ENCODE measurements around the gene CFB.

DNA sequence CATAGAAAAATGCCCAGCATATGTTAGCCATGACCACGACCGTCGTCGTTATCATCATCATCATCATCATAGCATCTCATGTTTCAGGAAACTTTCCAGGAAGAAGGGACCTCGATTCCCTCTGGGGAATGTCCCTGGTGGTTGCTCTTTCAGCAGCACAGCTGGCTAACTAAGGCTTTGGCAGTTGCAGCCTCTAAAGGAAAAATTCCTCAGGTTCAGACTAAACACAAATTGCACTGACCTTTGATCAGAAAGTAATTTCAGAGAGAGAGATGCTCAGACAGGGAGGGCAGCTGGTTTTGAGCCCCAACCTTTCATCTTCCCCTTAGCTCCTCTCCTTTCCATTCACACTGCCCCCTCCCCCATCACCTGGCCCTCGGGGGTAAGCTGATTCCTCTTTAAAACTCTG lies 5.6 kb upstream of the CFB start:
- TF ChIP-seq, protein P1, sequence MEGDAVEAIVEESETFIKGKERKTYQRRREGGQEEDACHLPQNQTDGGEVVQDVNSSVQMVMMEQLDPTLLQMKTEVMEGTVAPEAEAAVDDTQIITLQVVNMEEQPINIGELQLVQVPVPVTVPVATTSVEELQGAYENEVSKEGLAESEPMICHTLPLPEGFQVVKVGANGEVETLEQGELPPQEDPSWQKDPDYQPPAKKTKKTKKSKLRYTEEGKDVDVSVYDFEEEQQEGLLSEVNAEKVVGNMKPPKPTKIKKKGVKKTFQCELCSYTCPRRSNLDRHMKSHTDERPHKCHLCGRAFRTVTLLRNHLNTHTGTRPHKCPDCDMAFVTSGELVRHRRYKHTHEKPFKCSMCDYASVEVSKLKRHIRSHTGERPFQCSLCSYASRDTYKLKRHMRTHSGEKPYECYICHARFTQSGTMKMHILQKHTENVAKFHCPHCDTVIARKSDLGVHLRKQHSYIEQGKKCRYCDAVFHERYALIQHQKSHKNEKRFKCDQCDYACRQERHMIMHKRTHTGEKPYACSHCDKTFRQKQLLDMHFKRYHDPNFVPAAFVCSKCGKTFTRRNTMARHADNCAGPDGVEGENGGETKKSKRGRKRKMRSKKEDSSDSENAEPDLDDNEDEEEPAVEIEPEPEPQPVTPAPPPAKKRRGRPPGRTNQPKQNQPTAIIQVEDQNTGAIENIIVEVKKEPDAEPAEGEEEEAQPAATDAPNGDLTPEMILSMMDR (IDR thresholded peaks at IDR 0.05): no peak
- TF ChIP-seq POLR2AphosphoS5 (IDR thresholded peaks at IDR 0.05): no peak
- TF ChIP-seq POLR2A (IDR thresholded peaks at IDR 0.05): no peak

All from prostate gland (tissue), 2 donors.